OCI-LY1 (cell line): ENCODE measurements around the gene MYO16.

Experiments
- EZH2 ChIP-seq: fragments of 200-600 bp; sonication (generic), shearing (Covaris generic); IDR thresholded peaks from 2 replicates; pipeline ENCODE4 v1.8.0; 2017; ENCODE audit warnings: borderline replicate concordance, mixed run types, mild to moderate bottlenecking, antibody characterized with exemption, low read length, moderate library complexity, mixed read lengths
- TF ChIP-seq, protein P1 (sequence below): fragments of 200-600 bp; sonication (generic), shearing (Covaris generic); IDR thresholded peaks from 2 replicates; pipeline ENCODE4 v1.5.1; 2017; ENCODE audit warnings: mild to moderate bottlenecking, antibody characterized with exemption, low read length, moderate library complexity, mixed read lengths

DNA sequence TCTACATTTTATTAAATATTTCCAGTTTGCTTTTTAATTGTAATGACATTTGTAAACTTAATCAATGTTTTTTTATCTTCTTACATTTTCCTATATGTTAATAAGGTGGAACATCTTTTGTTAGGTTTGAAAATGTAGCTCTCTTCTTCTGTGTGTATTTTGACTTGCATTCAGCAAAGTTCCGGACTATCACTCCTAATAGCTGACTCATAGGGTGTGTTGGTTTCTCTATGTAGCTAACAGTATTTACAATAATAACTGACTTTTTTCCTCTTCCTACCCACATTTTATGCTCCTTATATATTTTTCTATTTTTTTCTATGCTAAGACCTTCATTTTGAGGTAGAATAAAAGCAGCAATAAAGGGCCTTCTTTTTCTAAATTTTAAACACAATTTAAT, 28.1 kb downstream of the MYO16 start:
- TF ChIP-seq, protein P1, sequence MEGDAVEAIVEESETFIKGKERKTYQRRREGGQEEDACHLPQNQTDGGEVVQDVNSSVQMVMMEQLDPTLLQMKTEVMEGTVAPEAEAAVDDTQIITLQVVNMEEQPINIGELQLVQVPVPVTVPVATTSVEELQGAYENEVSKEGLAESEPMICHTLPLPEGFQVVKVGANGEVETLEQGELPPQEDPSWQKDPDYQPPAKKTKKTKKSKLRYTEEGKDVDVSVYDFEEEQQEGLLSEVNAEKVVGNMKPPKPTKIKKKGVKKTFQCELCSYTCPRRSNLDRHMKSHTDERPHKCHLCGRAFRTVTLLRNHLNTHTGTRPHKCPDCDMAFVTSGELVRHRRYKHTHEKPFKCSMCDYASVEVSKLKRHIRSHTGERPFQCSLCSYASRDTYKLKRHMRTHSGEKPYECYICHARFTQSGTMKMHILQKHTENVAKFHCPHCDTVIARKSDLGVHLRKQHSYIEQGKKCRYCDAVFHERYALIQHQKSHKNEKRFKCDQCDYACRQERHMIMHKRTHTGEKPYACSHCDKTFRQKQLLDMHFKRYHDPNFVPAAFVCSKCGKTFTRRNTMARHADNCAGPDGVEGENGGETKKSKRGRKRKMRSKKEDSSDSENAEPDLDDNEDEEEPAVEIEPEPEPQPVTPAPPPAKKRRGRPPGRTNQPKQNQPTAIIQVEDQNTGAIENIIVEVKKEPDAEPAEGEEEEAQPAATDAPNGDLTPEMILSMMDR, result no peak
- no peak for TF ChIP-seq EZH2
